GM23338 (cell line): ENCODE results near the gene NPLOC4.

ENCODE experiments used
- EZH2 ChIP-seq: fragments of 200-600 bp; sonication (generic); IDR thresholded peaks from one replicate; pipeline ENCODE4 v1.8.0; 2017; ENCODE audit warnings: antibody characterized with exemption, mild to moderate bottlenecking, low read depth; ENCODE audit not compliant: unreplicated experiment
- REST ChIP-seq: IDR thresholded peaks from one replicate; pipeline ENCODE4 v1.6.1; 2018; ENCODE audit warnings: antibody characterized with exemption; ENCODE audit not compliant: unreplicated experiment
- TF ChIP-seq, protein P1 (sequence below), 2 experiments: fragments of 200-600 bp in 1 of 2; sonication (generic) in 1 of 2; conservative IDR thresholded peaks; 2 replicates each; pipeline versions ENCODE4 v1.5.1 to v1.6.1; 2016 to 2017; ENCODE audit warnings: antibody characterized with exemption in 2 of 2, low read depth in 2 of 2, mild to moderate bottlenecking in 2 of 2, moderate library complexity in 1 of 2

DNA sequence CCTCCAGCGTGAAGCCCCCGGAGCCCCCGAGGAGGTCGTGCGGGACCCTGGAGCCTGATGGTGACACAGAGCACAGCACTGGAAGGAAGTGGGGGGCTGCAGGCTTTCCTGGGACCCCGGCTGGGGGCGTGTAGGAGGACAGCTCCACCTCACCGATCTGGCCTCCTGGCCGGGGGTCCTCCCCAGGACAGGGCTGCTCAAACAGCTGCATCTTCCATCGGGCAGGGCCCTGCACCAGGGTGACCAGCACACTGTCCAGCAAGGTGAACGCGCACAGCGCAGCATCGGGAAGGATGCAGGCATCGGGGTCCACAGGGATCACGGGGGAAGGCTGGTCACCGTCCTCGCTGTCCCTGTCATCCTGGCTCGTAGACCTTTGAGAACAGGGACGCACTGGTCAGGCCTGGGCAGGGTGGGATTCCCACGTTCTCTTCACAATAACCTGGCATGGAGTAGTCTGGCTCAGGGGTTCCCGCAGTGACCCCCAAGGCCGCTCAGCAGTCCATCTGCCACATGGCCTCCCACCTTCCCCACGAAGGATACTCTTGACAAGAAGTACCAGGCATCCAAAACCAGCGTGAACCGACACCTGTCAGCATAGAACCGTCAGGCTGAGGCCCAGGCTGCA, 86.0 kb downstream of the NPLOC4 start:
- TF ChIP-seq, protein P1, sequence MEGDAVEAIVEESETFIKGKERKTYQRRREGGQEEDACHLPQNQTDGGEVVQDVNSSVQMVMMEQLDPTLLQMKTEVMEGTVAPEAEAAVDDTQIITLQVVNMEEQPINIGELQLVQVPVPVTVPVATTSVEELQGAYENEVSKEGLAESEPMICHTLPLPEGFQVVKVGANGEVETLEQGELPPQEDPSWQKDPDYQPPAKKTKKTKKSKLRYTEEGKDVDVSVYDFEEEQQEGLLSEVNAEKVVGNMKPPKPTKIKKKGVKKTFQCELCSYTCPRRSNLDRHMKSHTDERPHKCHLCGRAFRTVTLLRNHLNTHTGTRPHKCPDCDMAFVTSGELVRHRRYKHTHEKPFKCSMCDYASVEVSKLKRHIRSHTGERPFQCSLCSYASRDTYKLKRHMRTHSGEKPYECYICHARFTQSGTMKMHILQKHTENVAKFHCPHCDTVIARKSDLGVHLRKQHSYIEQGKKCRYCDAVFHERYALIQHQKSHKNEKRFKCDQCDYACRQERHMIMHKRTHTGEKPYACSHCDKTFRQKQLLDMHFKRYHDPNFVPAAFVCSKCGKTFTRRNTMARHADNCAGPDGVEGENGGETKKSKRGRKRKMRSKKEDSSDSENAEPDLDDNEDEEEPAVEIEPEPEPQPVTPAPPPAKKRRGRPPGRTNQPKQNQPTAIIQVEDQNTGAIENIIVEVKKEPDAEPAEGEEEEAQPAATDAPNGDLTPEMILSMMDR (conservative IDR thresholded peaks at IDR 0.05; ENCODE audit: low read depth in 2 of 2), result no peak
- TF ChIP-seq REST, result no peak
- TF ChIP-seq EZH2, result no peak
